ENCODE data around the gene KMT5C.

Gene KMT5C

DNA sequence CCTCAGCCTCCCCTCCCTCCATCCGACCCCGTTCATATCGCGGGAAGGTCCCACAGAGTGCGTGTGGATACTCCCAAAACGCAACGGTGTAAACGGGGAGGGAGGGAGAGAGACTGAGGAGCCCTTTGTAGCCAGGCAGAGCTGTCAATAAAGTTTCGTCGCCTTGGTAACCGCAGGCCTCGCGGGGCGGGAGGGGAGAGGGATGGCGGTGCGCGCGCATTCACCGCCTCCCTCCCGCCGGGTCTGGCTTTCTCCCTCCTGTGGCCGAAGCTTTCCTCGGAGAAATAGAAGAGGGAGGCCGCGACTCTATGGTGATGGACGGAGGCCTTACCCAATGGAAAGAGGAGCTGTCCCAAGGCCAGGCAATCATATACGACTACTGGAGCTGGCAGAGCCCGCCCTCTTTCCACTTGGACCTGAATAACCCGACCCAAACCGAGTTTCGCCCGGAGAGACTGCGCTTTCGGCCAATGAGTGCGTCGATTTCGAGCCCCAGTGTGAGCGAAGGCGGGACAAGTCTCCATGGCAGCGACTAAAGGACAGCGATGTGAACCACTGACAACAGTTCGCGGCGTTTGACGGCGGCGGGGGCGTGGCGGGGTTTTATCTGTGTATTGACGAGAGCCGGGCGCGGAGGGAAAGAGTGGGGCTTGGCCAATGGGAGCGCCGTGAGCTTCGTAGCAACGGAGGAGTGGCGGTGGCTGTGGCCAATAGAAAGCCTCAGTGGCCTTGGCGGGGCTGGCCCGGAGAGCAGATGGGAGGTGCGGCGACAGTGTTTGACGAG is at the start of gene KMT5C:
KMT5C (plus strand) TSS at position 772 of the 784 bp plus-strand sequence. CDS start 2,061 bp downstream, outside the sequence.
- DNase-seq = peak; percentile 100

DNA sequence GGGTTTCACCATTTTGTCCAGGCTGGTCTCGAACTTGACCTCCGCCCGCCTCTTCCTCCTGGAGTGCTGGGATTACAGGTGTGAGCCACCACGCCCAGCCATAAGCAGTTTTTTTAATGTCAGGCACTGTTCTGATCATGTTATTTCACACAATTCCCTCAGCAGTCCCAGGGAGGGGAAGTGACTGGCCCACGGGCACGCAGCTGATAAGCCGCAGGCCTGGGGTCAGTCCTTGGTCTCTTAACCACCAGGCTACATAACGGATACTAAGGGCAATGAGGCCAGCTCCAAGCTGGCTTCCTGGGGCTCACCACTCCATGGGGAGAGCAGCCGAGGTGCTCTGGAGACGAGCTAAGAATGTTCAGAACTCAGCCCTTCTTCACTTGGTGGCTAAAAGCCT is 42.4 kb upstream of the KMT5C start:
- no peak for DNase-seq

DNA sequence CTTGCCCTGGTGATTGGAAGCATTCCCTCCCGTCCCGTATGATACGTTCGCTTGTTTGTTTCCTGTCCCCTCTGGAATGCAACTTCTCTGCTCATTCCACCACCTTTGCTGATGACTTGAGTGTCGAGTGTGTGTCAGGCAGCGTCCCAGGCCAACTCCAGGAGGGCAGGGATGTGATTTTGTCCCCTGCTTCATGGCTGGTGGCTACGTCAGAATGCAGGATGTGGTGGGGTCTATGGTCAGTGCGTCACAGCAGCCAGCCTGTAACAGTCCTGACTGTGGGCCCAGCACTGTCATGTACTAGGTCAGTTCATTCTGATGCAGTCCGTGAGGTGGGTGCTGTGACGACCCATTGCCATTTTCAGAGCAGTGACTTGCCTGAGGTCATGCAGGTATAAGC is 39.7 kb upstream of the KMT5C start:
- no peak for DNase-seq

DNA sequence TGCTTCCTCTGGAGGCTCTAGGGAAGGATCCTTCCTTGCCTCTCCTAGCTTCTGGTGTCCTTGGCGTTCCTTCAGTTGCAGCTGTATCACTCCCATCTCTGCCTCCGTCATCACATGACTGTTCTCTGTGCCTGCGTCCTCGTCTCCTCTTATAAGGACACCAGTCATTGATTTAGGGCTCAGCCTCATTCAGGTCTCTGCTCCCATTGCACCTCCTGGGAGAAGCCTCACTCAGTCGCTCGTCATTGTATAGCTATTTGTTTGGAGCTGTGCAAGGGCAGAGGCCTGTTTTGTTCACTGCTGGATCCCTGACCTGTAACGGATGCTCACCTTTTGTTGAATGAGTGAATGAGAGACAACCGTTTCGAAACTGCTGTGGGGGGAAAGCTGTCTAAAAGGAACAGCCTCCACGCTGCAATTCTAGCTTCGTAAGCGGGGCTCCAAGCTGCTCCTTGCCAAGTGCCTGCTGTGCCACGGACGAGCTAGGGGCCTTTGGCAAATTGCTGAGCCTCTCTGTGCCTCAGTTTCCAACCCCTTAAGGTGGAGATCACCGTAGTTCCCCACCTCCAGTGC is 38.7 kb upstream of the KMT5C start:
- no peak for DNase-seq

DNA sequence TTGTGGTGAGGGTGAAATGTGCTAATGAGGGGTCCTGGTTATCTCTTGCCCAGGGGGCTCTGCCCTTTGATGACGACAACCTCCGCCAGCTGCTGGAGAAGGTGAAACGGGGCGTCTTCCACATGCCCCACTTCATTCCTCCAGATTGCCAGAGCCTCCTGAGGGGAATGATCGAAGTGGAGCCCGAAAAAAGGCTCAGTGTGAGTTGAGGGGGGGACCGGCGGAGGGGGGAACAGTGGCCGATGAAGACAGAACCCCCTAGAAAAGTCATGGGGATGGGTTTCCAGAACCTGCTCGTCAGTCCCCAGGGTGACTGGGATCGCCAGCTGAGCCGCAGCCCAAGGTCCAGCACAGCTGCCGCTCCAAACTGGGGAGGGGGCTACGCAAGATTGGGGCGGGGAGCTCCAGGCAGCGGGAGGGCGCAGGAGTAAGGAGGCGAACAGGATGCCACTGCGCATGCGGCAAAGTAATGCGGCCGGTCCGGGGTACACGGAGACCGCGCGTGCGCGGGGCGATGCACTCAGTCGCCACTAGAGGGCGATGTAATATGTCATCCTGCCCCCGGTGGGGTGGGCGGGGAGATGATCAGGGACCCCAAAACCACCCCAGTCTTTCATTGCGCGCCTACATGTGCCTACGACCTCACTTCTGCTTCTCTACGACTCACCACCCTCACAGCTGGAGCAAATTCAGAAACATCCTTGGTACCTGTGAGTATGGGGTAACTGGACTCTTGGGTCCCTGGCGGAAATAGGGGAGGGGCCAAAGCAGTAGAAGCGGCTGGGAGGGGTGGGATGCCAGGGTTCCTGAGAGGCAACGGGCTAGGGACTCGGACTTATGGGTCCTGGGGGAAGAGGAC is 38.0 kb upstream of the KMT5C start:
- peak; percentile 95 to 98 (median 96) for DNase-seq

DNA sequence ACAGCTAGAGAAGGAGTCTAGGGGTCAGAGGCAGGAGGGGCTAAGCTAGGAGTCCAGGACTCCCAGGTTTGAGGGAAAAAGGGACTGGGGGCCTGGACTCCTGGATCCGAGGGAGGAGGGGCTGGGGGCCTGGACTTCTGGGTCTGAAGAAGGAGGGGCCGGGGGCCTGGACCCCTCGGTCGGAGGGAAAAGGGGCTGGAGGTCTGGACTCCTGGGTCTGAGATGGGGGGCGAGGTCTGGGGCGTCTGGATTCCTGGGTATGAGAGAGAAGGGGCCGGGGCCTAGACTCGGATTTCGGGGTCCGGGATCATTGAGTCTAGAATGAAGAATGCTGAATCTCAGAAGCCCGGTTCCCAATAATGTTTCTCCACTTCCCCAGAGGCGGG is 37.4 kb upstream of the KMT5C start:
- DNase-seq = no peak

DNA sequence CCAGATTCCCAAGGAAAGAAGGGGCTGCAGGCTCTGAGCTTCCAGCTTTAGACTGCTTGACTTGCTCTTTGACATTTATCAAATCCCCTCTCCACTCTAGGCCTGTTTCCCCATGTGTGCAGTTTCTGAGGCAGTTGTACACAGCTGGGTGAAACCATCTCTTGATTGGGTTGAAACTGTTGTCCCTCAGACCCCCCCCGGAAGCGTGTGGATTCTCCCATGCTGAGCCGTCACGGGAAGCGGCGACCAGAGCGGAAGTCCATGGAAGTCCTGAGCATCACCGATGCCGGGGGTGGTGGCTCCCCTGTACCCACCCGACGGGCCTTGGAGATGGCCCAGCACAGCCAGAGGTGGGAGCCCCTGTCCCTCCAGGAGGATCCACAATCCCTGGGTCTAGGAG is 36.2 kb upstream of the KMT5C start:
- no peak for DNase-seq

DNA sequence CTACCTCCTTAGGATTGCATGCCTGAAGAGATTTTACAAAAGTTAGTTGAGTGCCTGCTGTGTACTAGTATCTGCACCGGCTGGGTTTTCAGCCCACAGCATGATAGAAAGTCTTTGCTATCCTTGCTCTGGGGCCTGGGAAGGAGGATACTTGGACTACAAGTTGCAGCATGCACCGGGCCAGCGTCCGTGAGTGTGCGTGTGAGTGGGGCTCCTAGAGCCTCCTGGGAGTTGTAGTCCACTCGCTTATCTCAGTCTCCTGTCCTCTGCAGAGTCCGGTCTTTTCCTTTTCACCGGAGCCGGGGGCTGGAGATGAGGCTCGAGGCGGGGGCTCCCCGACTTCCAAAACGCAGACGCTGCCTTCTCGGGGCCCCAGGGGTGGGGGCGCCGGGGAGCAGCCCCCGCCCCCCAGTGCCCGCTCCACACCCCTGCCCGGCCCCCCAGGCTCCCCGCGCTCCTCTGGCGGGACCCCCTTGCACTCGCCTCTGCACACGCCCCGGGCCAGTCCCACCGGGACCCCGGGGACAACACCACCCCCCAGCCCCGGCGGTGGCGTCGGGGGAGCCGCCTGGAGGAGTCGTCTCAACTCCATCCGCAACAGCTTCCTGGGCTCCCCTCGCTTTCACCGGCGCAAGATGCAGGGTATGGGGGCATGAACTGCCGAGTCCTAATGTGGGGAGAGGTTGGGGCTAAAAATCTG is 35.2 kb upstream of the KMT5C start:
- no peak for DNase-seq

DNA sequence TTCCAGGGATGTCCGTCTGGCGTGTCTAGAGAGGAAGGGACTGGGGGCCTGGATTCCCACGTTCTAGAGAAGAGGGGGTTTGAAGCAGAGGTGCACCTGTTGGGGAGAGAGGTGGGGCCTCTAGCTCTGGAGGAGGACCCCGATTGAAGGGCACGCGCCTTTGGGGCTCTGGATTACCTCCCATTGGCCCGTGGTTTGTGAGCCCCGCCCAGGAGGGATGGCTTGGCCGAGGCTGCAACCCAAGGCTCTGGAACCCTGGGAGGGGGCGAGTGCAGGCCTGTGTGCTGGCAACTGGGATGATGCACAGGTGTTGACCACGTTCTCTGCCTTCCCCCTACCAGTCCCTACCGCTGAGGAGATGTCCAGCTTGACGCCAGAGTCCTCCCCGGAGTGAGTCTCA is 34.7 kb upstream of the KMT5C start:
- no peak for DNase-seq

DNA sequence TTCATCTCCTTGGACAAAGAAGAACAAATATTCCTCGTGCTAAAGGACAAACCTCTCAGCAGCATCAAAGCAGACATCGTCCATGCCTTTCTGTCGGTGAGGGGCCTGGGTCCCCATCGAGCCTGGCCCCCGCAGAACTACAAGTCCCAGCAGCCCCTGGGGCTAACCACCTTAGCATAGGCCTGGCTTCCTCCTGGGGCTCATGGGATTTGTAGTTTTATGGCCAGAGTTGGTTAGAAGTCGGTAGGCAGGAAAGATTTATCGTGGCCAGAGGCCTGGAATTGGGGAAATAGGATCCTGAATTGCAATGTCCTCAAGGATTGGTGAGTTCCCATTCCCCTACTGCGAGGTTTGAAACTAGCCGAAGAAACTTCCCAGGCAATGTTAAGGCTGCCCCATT is 34.2 kb upstream of the KMT5C start:
- peak in 1 of 4 experiments; percentile 32 for DNase-seq

DNA sequence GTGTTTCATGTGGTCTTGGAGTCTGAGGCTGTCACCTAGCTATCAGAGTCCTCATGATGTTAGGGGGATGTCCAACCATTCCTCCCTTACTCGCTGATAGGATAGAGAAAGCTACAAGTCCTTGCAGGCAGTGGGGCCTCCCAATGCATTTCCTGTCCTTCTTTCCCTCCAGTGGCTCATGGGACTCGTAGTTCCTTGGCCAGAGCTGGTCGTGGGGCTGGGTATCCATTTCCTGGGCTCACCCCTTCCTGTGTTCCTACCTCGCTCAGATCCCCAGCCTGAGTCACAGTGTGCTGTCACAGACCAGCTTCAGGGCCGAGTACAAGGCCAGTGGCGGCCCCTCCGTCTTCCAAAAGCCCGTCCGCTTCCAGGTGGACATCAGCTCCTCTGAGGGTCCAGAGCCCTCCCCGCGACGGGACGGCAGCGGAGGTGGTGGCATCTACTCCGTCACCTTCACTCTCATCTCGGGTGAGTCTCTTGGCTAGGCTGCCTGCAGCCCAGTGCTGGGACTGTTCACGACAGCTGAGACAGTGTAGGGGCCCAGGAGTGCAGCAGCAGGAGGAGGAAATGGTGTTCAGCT is 33.6 kb upstream of the KMT5C start:
- DNase-seq = no peak

DNA sequence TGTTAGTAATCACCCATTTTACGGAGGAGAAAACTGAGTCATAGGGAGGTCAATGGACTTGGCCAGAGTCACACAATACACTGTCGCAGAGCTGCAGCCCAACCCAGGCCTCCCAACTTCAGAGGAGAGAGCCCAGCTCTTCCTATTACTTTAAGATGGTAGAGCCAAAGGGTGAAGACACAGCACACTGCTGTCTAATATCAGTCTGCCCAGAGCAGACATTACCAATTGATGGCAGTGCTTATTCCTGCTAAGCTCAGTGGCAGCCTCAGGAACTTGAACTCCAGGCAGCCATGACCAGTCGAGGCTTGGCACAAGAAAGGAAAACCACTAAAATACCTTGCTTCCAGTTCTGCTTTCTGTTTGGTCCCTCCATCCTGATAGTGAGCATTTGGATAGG is 33.0 kb upstream of the KMT5C start:
- DNase-seq = no peak

DNA sequence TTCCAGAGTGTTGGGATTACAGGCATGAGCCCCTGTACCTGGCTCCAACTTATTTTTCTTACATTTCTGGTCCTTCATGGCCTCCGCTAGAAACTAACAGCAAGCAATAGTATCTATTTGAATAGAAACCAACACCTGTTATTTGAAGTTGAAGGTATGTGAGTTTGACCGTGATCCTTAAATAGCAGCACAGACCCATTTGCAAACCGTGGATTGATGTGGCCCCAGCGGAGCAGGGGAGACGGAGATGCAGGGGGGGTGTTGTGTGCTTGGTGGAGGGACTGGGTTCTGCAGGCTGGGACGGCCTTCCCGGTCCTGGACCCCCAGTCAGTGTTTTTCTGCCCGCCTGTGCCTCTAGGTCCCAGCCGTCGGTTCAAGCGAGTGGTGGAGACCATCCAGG is 31.4 kb upstream of the KMT5C start:
- DNase-seq = no peak

DNA sequence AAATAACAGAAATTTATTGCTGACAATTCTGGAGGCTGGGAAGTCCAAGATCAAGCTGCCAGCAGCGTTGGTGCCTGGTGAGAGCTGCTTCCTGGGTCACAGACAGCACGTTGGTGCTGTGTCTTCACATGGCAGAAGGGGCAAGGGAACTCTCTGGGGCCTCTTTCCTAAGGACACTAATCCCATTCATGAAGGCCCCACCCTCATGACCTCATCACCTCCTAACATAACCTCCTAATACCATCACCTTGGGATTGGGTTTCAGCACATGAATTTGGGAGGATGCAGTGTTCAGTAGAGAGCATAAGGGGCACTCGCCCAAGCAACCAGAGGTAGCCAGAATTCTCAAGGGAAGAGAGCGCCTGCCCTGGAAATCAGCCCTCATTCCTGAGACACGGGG is 30.2 kb upstream of the KMT5C start:
- DNase-seq = no peak

DNA sequence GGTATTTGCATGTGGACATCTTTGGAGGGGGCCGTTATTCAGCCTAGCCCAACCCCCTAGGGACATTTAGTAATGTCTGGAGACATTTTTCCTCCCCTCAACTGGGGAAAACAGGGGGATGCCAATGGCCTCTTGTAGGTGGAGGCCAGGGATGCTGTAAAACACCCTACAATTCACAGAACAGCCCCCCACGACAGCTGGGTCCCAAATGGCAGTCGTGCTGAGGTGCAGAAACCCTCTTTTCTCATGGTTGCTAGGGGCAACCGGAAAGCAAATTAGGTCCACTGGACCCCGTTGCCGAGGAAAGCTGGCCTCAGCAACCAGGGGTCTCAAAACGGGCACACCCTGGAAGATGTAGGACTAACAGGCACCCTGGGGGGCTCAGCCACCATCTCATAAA is 29.2 kb upstream of the KMT5C start:
- no peak for DNase-seq

DNA sequence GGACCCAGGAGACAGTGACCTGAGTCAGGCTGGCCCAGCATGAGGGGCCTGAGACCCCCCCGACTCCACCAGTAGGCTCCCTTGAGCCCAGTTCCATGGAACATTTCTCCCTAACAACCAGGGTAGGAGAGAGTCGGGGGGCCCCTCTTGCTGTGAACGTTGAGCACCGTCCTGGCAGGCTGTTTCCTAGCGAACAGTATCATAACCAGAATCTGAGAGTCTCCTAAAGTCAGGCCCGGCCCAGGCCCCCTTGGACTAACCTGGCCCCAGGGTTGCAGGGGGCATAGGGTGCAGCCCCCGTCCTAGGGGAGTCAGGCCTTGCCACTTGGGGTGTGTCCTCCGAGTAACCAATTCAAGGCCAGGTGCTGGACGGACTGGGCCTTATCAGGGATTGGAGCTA is 28.3 kb upstream of the KMT5C start:
- DNase-seq = no peak

DNA sequence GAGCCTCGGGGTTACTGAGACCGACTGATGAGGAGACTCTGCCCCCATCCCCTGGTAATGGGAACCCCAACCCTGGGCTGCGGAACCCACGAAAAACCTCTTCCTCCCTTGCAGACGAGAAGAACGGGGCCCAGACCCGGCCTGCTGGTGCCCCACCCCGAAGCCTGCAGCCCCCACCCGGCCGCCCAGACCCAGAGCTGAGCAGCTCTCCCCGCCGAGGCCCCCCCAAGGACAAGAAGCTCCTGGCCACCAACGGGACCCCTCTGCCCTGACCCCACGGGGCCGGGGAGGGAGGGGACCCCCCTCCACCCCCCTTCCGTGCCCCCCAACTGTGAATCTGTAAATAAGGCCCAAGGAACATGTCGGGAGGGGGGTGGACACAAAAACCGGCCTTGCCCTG is 27.9 kb upstream of the KMT5C start:
- DNase-seq = no peak

DNA sequence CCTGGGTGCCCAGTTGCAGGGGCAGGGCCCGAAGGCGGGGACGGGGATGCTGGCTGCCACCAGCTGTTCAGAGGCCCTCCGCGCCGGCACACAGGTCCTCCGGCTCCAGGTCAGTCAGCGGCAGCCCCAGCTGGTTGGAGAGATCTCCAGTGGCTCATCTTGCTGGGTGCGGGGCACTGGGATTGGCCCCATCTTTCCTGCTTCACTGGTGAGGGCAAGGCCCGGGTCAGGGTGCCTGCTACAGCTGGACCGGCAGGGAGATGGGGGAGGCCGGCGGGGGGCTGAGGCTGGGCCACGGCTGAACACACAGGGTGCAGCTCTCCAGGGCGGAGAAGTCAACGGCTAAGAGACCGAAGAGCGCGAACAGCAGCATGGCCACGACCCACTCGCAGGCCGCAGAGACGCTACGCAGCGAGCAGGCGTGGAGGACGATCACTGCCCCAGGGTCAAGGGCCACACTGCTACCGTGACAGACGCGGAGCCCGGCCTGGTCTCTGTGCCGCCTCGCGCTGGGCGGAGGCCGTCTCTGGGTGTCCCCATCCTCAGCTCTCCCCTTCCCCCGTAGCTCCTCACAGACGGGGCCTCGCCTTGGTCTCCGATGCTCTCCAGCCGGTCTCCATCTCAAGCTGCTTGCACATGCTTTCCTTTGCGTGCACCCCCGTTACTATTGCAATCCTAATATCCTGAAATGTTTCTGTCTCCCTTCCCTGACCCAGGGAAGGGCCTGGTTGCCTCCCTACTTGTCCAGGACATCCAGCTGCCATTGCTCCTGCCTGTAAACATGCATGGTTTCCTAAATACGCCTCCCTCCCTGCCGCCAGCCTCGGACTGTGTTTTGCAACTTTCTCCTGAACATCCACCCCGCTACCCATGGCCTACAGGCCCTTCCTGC is 26.8 kb upstream of the KMT5C start:
- no peak for DNase-seq

DNA sequence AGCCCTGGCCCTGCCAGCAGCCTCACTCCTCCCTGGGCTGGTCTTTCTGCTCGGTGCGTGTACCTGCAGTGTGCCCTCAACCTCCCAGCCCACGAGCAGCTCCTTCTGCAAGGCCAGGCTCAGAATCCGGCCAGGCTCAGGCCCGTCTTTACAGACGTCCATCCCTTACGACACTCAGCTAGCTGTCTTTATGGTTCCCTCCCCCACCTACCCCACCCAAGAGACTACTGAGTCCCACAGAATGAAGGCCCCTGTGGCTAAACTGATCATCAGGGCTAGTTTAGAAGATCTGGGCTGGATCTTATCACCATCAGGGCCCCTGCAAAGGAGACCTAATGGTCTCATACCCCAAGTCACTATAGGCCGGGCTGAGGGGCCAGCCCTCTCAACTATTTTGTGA is 25.3 kb upstream of the KMT5C start:
- no peak for DNase-seq

DNA sequence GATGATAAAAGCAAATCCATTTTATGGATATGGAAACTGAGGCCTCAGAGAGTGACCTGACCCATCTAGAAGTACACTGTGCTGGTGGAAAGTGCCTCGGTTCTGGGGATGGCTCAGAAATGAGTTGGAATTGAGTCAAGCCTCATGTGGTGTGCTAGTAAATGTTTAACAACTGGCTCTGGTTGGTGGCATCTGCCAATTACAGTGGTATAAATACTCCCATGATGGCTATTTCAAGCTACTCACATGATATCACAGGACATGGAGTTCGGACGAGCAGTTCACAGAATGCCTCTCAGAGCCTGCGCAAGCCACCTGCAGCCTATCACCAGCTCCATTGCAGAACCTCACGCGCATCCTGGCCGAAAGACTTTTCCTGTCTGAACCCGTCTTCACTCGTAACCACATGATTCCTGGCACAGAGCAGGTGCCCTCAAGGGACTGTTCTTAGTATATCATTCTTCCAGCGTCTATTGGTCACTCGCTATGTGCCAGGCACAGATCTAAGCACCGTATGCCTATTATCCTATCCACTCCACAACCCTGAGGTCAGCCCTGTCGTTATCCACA is 23.6 kb upstream of the KMT5C start:
- DNase-seq = no peak

DNA sequence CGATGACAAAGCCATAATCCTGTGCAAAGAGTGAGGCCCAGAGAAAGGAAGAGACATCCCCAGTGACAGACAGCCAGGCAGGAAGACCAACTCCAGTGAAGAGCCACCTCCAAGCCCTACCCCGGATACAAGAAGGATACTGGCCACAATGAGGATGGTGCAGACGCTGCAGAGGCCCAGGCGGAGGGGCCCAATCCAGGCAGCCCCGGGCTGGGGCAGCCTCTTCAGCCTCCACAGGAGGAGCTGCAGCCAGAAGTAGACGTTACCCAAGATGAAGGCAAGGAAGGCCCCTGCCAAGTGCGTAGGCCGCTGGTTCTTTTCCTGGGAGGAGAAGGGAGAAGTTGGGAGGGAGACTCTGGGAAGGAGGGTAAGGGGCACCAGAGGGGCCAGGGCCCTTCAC is 23.0 kb upstream of the KMT5C start:
- DNase-seq = no peak

DNA sequence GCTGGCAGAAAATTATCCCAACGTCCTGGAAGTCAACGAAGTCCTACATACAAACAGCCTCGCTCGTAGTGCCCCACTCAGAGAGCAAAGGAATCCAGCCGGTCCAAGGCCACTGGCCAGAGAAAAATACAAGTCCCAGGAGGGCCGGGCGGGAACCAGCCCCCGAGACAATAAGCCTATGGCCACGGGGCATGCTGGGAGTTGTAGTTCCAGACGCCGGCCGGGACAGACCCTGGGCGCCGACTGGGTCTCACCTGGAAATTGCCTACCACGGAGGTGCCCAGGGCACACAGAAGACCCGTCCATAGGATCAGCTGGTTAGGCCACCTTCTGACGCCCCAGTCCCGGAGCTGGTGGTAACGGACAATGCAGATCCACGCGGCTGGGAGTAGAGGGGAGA is 19.9 kb upstream of the KMT5C start:
- DNase-seq = no peak
